Thymus (tissue), 11 donors: ENCODE data around the gene PDLIM5. TPM values are rescaled to one million over a fixed set of nuclear protein-coding genes. Genes with fewer than 3 reads are reported as not detected.
"Not testable (repeated sequence)": the region's sequence is repeated elsewhere in the genome, so short reads cannot be mapped to it uniquely, and the experiment has no call there.

Experiments used
- DNase-seq, 9 donors: peaks; one replicate each; pipeline ENCODE4 v3.0.0-alpha.2; 2013; ENCODE audit warnings: low spot score in 9 of 9, low read depth in 6 of 9, missing footprints in 1 of 9
- H3K27ac ChIP-seq, 2 donors: one replicate each; pipeline ENCODE4 v1.5.1; 2013; ENCODE audit warnings: control low read depth in 1 of 2, low read depth in 1 of 2, low read length in 1 of 2, mild to moderate bottlenecking in 1 of 2, moderate library complexity in 1 of 2
- H3K27me3 ChIP-seq, 2 donors: one replicate each; pipeline ENCODE4 v1.5.1; 2013; ENCODE audit warnings: low read length in 1 of 2; ENCODE audit not compliant: control insufficient read depth in 2 of 2, insufficient read depth in 1 of 2
- H3K36me3 ChIP-seq, 2 donors: one replicate each; pipeline ENCODE4 v1.5.1; 2013; ENCODE audit warnings: low read length in 1 of 2, mild to moderate bottlenecking in 1 of 2, moderate library complexity in 1 of 2; ENCODE audit not compliant: control insufficient read depth in 2 of 2, insufficient read depth in 2 of 2
- H3K4me1 ChIP-seq, 2 donors: one replicate each; pipeline ENCODE4 v1.5.1; 2013; ENCODE audit warnings: low read length in 2 of 2; ENCODE audit not compliant: control insufficient read depth in 2 of 2, insufficient read depth in 2 of 2
- H3K4me3 ChIP-seq, 2 donors: one replicate each; pipeline ENCODE4 v1.5.1; 2013; ENCODE audit warnings: low read length in 2 of 2, control low read depth in 1 of 2, mild to moderate bottlenecking in 1 of 2
- H3K9me3 ChIP-seq, 2 donors: one replicate each; pipeline ENCODE4 v1.5.1; 2013; ENCODE audit warnings: low read length in 1 of 2, mild to moderate bottlenecking in 1 of 2; ENCODE audit not compliant: control insufficient read depth in 2 of 2, insufficient read depth in 1 of 2
- WGBS: extraction: QIAGEN DNeasy Blood & Tissue Kit; methylation state at CpG from one replicate; pipeline ENCODE4 v1.1.7; 2013; 5-methylcytosine and 5-hydroxymethylcytosine counted together
- polyA plus RNA-seq: library from polyadenylated mRNA; stranded (reverse); fragments of 200-250 nt; gene quantifications from one replicate; pipeline ENCODE4 v1.2.3, GENCODE V29; 2013
- total RNA-seq: library from RNA; stranded (reverse); fragments of 120-200 nt; gene quantifications from one replicate; pipeline ENCODE4 v1.2.4, GENCODE V29; 2013
- donor health status: healthy.

PDLIM5 gene
- total and polyA plus RNA-seq, 2 donors: 12.4 to 25.5 TPM

GRCh38 chr4:94466371-94466770 lies 14.6 kb downstream of the PDLIM5 start:
- H3K27me3 ChIP-seq: no peaks in the 10 kb centered on the region
- H3K36me3 ChIP-seq: no peaks in the 10 kb centered on the region
- H3K27ac ChIP-seq: no peak overlapping the region
- peaks cover 0 to 4% of the 10 kb centered on the region in 2 donors for H3K9me3 ChIP-seq
- no peak overlapping the region for H3K4me3 ChIP-seq
- no peaks in the 10 kb centered on the region for H3K4me1 ChIP-seq
- no peak for DNase-seq

GRCh38 chr4:94466923-94467322 lies 15.2 kb downstream of the PDLIM5 start:
- Histone ChIP-seq H3K27me3 (no peaks in the 10 kb centered on the region), H3K4me3 (no peak overlapping the region), H3K27ac (no peak overlapping the region), H3K9me3 (peaks cover 0 to 4% of the 10 kb centered on the region in 2 donors), H3K36me3 (no peaks in the 10 kb centered on the region), H3K4me1 (no peaks in the 10 kb centered on the region)
- WGBS: 96% methylated on average over 2 of the region's 2 CpGs
- DNase-seq: no peak

- Histone ChIP-seq H3K27ac (no peak overlapping the region), H3K9me3 (peaks cover 0 to 4% of the 10 kb centered on the region in 2 donors), H3K36me3 (no peaks in the 10 kb centered on the region), H3K27me3 (no peaks in the 10 kb centered on the region), H3K4me1 (no peaks in the 10 kb centered on the region), H3K4me3 (no peak overlapping the region)
- DNase-seq: no peak
- WGBS: 86% methylated on average over 4 of the region's 4 CpGs
These were observed 16.5 kb downstream of the PDLIM5 start for GRCh38 chr4:94468093-94468769.

GRCh38 chr4:94469221-94469784 lies 17.6 kb downstream of the PDLIM5 start:
- 92% methylated on average over 1 of the region's 1 CpG for WGBS
- no peaks in the 10 kb centered on the region for H3K4me1 ChIP-seq

DNA sequence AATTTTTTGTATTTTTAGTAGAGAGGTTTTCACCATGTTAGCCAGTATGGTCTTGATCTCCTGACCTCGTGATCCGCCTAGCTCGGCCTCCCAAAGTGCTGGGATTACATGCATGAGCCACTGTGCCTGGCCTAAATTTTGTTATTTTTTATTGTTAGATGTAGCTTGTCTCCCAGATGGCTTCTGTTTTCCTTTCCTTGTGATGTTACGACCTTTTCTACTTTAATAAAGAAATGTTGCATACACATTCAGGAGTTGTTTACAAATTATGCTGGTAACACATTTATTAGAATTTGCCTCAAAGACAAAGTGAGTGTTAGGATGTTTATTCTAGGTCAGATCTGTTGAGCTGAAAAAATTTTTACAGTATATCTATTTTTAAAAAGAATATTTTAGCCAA lies 18.4 kb downstream of the PDLIM5 start:
- H3K4me1 ChIP-seq: no peaks in the 10 kb centered on the region
- no peaks in the 10 kb centered on the region for H3K27me3 ChIP-seq
- WGBS: 86% methylated on average over 4 of the region's 4 CpGs
- H3K27ac ChIP-seq: no peak overlapping the region
- H3K9me3 ChIP-seq: peaks cover 0 to 4% of the 10 kb centered on the region in 2 donors
- H3K36me3 ChIP-seq: no peaks in the 10 kb centered on the region
- H3K4me3 ChIP-seq: no peak overlapping the region
- DNase-seq: no peak

More at GRCh38 chr4:94469221-94469784, 17.6 kb downstream of the PDLIM5 start:
- no peaks in the 10 kb centered on the region for H3K27me3 ChIP-seq
- no peak overlapping the region for H3K27ac ChIP-seq
- peaks cover 0 to 4% of the 10 kb centered on the region in 2 donors for H3K9me3 ChIP-seq
- no peak overlapping the region for H3K4me3 ChIP-seq
- H3K36me3 ChIP-seq: no peaks in the 10 kb centered on the region
- no peak for DNase-seq

DNA sequence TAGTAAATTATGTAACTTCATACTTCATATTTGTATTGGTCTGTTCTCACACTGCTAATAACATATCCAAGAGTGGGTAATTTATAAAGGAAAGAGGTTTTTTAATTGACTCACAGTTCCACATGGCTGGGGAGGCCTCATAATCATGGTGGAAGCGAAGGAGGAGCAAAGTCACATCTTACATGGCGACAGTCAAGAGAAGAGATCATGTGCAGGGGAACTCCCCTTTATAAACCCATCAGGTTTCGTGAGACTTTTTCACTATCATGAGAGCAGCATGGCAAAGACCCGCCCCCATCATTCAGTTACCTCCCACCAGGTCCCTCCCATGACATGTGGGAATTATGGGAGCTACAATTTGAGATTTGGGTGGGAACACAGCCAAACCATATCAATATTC lies 19.0 kb downstream of the PDLIM5 start:
- not testable (repeated sequence) for H3K36me3 ChIP-seq, DNase-seq, H3K9me3 ChIP-seq, H3K27ac ChIP-seq, H3K4me3 ChIP-seq, H3K4me1 ChIP-seq, H3K27me3 ChIP-seq
- WGBS: over 99% methylated on average over 4 of the region's 4 CpGs

DNA sequence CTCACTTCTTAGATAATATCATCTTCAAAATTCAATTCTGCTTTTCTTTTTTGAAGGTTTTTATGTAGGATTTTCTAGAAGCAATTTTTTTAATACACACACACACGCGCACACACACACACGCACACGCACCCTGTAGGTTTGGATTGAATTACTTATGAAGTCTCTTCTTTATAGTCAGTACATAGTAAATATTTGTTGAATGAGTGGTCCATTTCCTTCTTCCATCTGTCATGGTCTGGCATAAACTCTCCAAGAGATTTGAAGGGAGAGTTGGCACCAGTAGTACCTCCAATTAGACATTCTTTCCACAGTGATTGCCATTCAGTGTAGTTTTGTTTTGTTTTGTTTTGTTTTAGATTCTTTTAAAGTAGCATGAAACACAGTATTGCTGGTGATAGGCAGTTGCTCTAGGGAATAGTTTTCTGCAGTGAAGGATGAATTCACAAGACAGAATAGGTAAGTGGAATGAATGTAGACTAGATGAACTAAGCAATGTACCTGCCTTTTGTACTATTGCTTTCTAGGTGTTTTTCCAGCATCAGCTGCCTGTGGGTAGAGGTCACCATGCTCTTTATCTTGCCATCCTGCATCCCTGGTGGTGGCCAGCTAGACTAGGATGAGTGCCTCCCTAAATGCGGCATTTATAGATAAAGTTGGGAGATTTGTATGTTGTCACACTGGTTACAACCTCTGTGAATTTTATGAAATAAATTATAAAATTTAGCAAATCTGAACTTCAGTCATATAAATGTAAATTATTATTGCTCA lies 20.5 kb downstream of the PDLIM5 start:
- no peak for DNase-seq
- Histone ChIP-seq H3K27me3 (no peaks in the 10 kb centered on the region), H3K4me1 (no peaks in the 10 kb centered on the region), H3K9me3 (peaks cover 0 to 4% of the 10 kb centered on the region in 2 donors), H3K36me3 (no peaks in the 10 kb centered on the region), H3K4me3 (no peak overlapping the region), H3K27ac (no peak overlapping the region)
- WGBS: 88% methylated on average over 5 of the region's 5 CpGs

GRCh38 chr4:94475050-94475449 lies 23.3 kb downstream of the PDLIM5 start:
- WGBS: 98% methylated on average over 2 of the region's 2 CpGs
- H3K36me3 ChIP-seq: no peaks in the 10 kb centered on the region

DNA sequence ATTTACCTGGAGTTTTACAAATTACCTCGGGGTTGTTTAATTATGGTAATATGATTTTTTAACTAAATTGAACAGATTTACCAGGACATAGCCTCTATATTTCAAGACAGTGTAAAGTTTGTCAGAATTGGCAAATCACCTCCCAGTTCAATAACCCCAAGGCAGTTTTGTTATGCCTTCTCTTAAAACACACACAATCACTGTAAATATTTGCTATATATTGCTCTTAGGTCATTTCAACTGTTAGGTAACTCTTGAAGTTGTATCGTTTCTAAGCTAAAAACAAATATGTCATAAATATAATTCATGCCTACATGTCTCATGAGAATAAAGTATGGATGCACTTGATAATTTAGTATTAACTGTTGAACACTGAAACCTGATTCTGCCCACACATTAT lies 24.1 kb downstream of the PDLIM5 start:
- H3K36me3 ChIP-seq: no peaks in the 10 kb centered on the region
- H3K27ac ChIP-seq: no peak overlapping the region
- H3K4me3 ChIP-seq: no peak overlapping the region
- H3K9me3 ChIP-seq: no peaks in the 10 kb centered on the region
- no peak for DNase-seq
- no peaks in the 10 kb centered on the region for H3K27me3 ChIP-seq
- no peaks in the 10 kb centered on the region for H3K4me1 ChIP-seq
- WGBS: 96% methylated on average over 2 of the region's 2 CpGs

More at GRCh38 chr4:94475050-94475449, 23.3 kb downstream of the PDLIM5 start:
- Histone ChIP-seq H3K9me3 (peaks cover 0 to 1% of the 10 kb centered on the region in 2 donors), H3K4me1 (no peaks in the 10 kb centered on the region), H3K27me3 (no peaks in the 10 kb centered on the region), H3K27ac (no peak overlapping the region), H3K4me3 (no peak overlapping the region)
- DNase-seq: no peak
